SHP77 treated with DMSO at 0.1 percent for 48 hours (cell line): ENCODE data around the gene SGIP1.

ENCODE experiments used
- DNase-seq: peaks from one replicate; lab custom pipeline; 2025; lab: John Stamatoyannopoulos, UW

Gene SGIP1

GRCh38 chr1:66533804-66534740, at the start of gene SGIP1:
SGIP1 (plus strand) TSS chr1:66534153; CDS start chr1:66534359, 206 bp downstream.
- peak; percentile 91 for DNase-seq

GRCh38 chr1:66489151-66489550, 44.8 kb upstream of the SGIP1 start:
- DNase-seq, result no peak

GRCh38 chr1:66489972-66490601, 43.9 kb upstream of the SGIP1 start:
- DNase-seq, result no peak

- DNase-seq, result no peak
Observed at GRCh38 chr1:66490816-66491215, 43.1 kb upstream of the SGIP1 start.

GRCh38 chr1:66492424-66492823, 41.5 kb upstream of the SGIP1 start:
- DNase-seq, result no peak

GRCh38 chr1:66493731-66494130, 40.2 kb upstream of the SGIP1 start:
- DNase-seq, result no peak

- DNase-seq, result no peak
Observed at GRCh38 chr1:66494482-66494881, 39.5 kb upstream of the SGIP1 start.

GRCh38 chr1:66495495-66495894, 38.5 kb upstream of the SGIP1 start:
- DNase-seq, result no peak

- DNase-seq, result no peak
Observed at GRCh38 chr1:66497910-66498309, 36.0 kb upstream of the SGIP1 start.

GRCh38 chr1:66500301-66500700, 33.7 kb upstream of the SGIP1 start:
- DNase-seq, result no peak

- no peak for DNase-seq
Observed at GRCh38 chr1:66502086-66502485, 31.9 kb upstream of the SGIP1 start.

GRCh38 chr1:66503841-66504470, 30.0 kb upstream of the SGIP1 start:
- peak; percentile 23 for DNase-seq

- DNase-seq, result no peak
Observed at GRCh38 chr1:66505671-66506392, 28.1 kb upstream of the SGIP1 start.

GRCh38 chr1:66506393-66506687, 27.6 kb upstream of the SGIP1 start:
- no peak for DNase-seq

GRCh38 chr1:66506991-66507390, 27.0 kb upstream of the SGIP1 start:
- no peak for DNase-seq

- DNase-seq, result no peak
Observed at GRCh38 chr1:66510407-66510806, 23.5 kb upstream of the SGIP1 start.

GRCh38 chr1:66511118-66511517, 22.8 kb upstream of the SGIP1 start:
- DNase-seq, result no peak

- no peak for DNase-seq
Observed at GRCh38 chr1:66517959-66518358, 16.0 kb upstream of the SGIP1 start.

GRCh38 chr1:66518654-66519053, 15.3 kb upstream of the SGIP1 start:
- no peak for DNase-seq

- peak; percentile 41 for DNase-seq
Observed at GRCh38 chr1:66519992-66520391, 14.0 kb upstream of the SGIP1 start.

GRCh38 chr1:66520655-66521054, 13.3 kb upstream of the SGIP1 start:
- DNase-seq, result no peak

- DNase-seq, result no peak
Observed at GRCh38 chr1:66521721-66522365, 12.1 kb upstream of the SGIP1 start.
